Left ventricle myocardium inferior (tissue), 1 donor: ENCODE data around the gene OPCML. TPM values are rescaled to one million over a fixed set of nuclear protein-coding genes. Genes with fewer than 3 reads are reported as not detected.

Source experiments
- DNase-seq: peaks from one replicate; pipeline ENCODE4 v3.0.0-alpha.2; 2020
- H3K27ac ChIP-seq: fragments of 200-600 bp; replicated peaks from 2 replicates; pipeline ENCODE4 v1.8.0; 2021
- H3K27me3 ChIP-seq: fragments of 200-600 bp; 2 replicates; pipeline ENCODE4 v1.8.0; 2021; ENCODE audit warnings: low read depth
- H3K36me3 ChIP-seq: fragments of 200-600 bp; 2 replicates; pipeline ENCODE4 v1.8.0; 2021
- H3K4me1 ChIP-seq: fragments of 200-600 bp; 2 replicates; pipeline ENCODE4 v1.8.0; 2021
- H3K4me3 ChIP-seq: fragments of 200-600 bp; 2 replicates; pipeline ENCODE4 v1.8.0; 2021; ENCODE audit warnings: mild to moderate bottlenecking, moderate library complexity
- H3K9me3 ChIP-seq: fragments of 200-600 bp; replicated peaks from 2 replicates; pipeline ENCODE4 v1.8.0; 2021
- CTCF ChIP-seq: fragments of 200-600 bp; IDR thresholded peaks from 2 replicates; pipeline ENCODE4 v1.8.0; 2021; ENCODE audit warnings: antibody characterized with exemption, mild to moderate bottlenecking, borderline replicate concordance
- intact Hi-C: fragments of 100-400 bp; cut with micrococcal nuclease; formaldehyde crosslinking; loops from one replicate; pipeline ENCODE4 v1.11.0; 2022
- total RNA-seq: library from RNA; stranded (reverse); fragmentation: NEBNext Ultra II Directional; extraction: Animal tissue kit (Norgen Biotek cat#: 25700); gene quantifications from one replicate; pipeline ENCODE4 v1.2.1, GENCODE V29; 2021
- donor health status: DM: no; HTN: yes; CAD: no; lungs with severe emphysema.

OPCML gene
- total RNA-seq, 1 donor from 2014 or later = 0.63 TPM

GRCh38 chr11:133425245-133425644 is 107.1 kb downstream of the OPCML start:
- Histone ChIP-seq H3K27me3 (peaks cover 7% of the 10 kb centered on the region), H3K4me1 (peaks cover 9% of the 10 kb centered on the region), H3K4me3 (no peak overlapping the region), H3K36me3 (no peaks in the 10 kb centered on the region), H3K9me3 (no peaks in the 10 kb centered on the region), H3K27ac (no peak overlapping the region)
- no peak for TF ChIP-seq CTCF
- no peak for DNase-seq
- intact Hi-C loops = no loop called here

- Histone ChIP-seq H3K27me3 (peaks cover 3% of the 10 kb centered on the region), H3K36me3 (no peaks in the 10 kb centered on the region), H3K4me3 (no peak overlapping the region), H3K27ac (no peak overlapping the region), H3K9me3 (peaks cover 11% of the 10 kb centered on the region), H3K4me1 (no peaks in the 10 kb centered on the region)
- no peak for DNase-seq
- intact Hi-C loops = no loop called here
- TF ChIP-seq CTCF = no peak
These were observed 114.1 kb downstream of the OPCML start for GRCh38 chr11:133418218-133418617.

- peaks cover 11% of the 10 kb centered on the region for H3K9me3 ChIP-seq
These were observed 117.8 kb downstream of the OPCML start for GRCh38 chr11:133414506-133414905.

GRCh38 chr11:133413703-133414102 is 118.6 kb downstream of the OPCML start:
- H3K27me3 ChIP-seq = peaks cover 10% of the 10 kb centered on the region
- peaks cover 3% of the 10 kb centered on the region for H3K9me3 ChIP-seq
- no peak for TF ChIP-seq CTCF
- H3K4me1 ChIP-seq = no peaks in the 10 kb centered on the region
- no peak overlapping the region for H3K4me3 ChIP-seq
- intact Hi-C loops = no loop called here
- H3K36me3 ChIP-seq = no peaks in the 10 kb centered on the region
- no peak overlapping the region for H3K27ac ChIP-seq
- DNase-seq = no peak

More at GRCh38 chr11:133414506-133414905, 117.8 kb downstream of the OPCML start:
- H3K36me3 ChIP-seq = no peaks in the 10 kb centered on the region
- peaks cover 3% of the 10 kb centered on the region for H3K27me3 ChIP-seq
- no peak overlapping the region for H3K27ac ChIP-seq
- no peaks in the 10 kb centered on the region for H3K4me1 ChIP-seq
- intact Hi-C loops = no loop called here
- TF ChIP-seq CTCF = no peak
- DNase-seq = no peak
- no peak overlapping the region for H3K4me3 ChIP-seq

GRCh38 chr11:133409799-133410198 is 122.5 kb downstream of the OPCML start:
- no peaks in the 10 kb centered on the region for H3K36me3 ChIP-seq
- H3K4me1 ChIP-seq = no peaks in the 10 kb centered on the region
- peaks cover 18% of the 10 kb centered on the region for H3K27me3 ChIP-seq
- H3K27ac ChIP-seq = no peak overlapping the region
- H3K9me3 ChIP-seq = no peaks in the 10 kb centered on the region
- TF ChIP-seq CTCF = no peak
- H3K4me3 ChIP-seq = no peak overlapping the region
- intact Hi-C loops = no loop called here
- DNase-seq = no peak

GRCh38 chr11:133408936-133409335 is 123.4 kb downstream of the OPCML start:
- no peak for TF ChIP-seq CTCF
- Histone ChIP-seq H3K4me1 (no peaks in the 10 kb centered on the region), H3K9me3 (no peaks in the 10 kb centered on the region), H3K27ac (no peak overlapping the region), H3K4me3 (no peak overlapping the region), H3K27me3 (peaks cover 21% of the 10 kb centered on the region), H3K36me3 (no peaks in the 10 kb centered on the region)
- intact Hi-C loops = no loop called here
- no peak for DNase-seq
